HepG2 (cell line): ENCODE measurements around the gene GCNT4. TPM values are rescaled to one million over a fixed set of nuclear protein-coding genes. Genes with fewer than 3 reads are reported as not detected.
A peak's percentile ranks its signal among the peaks of the same experiment; 100 is the strongest.

Experiments used
- ATAC-seq: fragments of 200-7000 bp; cut with Tn5 transposase; 3 replicates; pipeline ENCODE4 v1.9.1; 2020; ENCODE audit warnings: mild to moderate bottlenecking, moderate library complexity
- BruUV-seq: library from RNA; stranded (reverse); fragments of 400-500 nt; replicated peaks from 2 replicates; lab custom pipeline; 2021; lab: Mats Ljungman, UMichigan
- CTCF ChIA-PET: fragments of 300-600 bp; formaldehyde crosslinking; extraction: SDS; loops from one replicate; lab custom pipeline; 2021; ENCODE audit warnings: low total read pairs, inconsistent platforms, low intra/inter-chr PET ratio; lab: Yijun Ruan, JAX
- POLR2A ChIA-PET: fragments of 350-600 bp; sonication (Branson Sonifier 250); formaldehyde crosslinking; loops from one replicate; lab custom pipeline; 2020; ENCODE audit warnings: antibody characterized with exemption, inconsistent platforms; lab: Yijun Ruan, JAX
- DNase-seq: peaks from one replicate; pipeline ENCODE4 v3.0.0-alpha.2; 2015; ENCODE audit warnings: low spot score
- FAIRE-seq: peaks from 3 replicates; lab custom pipeline; 2011; peaks lifted over from hg19 to GRCh38; lab: Jason Lieb, UNC
- H2AFZ ChIP-seq: one replicate; pipeline ENCODE4 v1.6.1; 2011; ENCODE audit warnings: low read length, inconsistent platforms
- H3K27ac ChIP-seq: fragments of 300-600 bp; 3 replicates; pipeline ENCODE4 v1.8.0; 2011; ENCODE audit warnings: mixed run types, mild to moderate bottlenecking, mixed read lengths, low read length, inconsistent platforms; ENCODE audit not compliant: insufficient read depth; ENCODE audit errors: extremely low read length
- H3K27me3 ChIP-seq, 2 experiments: fragments of 200-600 bp in 1 of 2; 2 replicates in 1 of 2; 3 replicates in 1 of 2; pipeline versions ENCODE4 v1.6.0 to v1.8.0; 2011; ENCODE audit warnings: low read length in 2 of 2, mild to moderate bottlenecking in 2 of 2, moderate library complexity in 2 of 2, inconsistent platforms in 1 of 2; ENCODE audit not compliant: insufficient read depth in 2 of 2, control insufficient read depth in 1 of 2
- H3K36me3 ChIP-seq, 2 experiments: fragments of 200-600 bp in 1 of 2; replicated peaks in 1 of 2; 2 replicates in 1 of 2; 3 replicates in 1 of 2; pipeline versions ENCODE4 v1.5.1 to v1.8.0; 2011; ENCODE audit warnings: low read length in 2 of 2, inconsistent platforms in 1 of 2; ENCODE audit not compliant: insufficient read depth in 2 of 2, control insufficient read depth in 1 of 2
- H3K4me1 ChIP-seq: 2 replicates; pipeline ENCODE4 v1.5.1; 2012; ENCODE audit warnings: low read length, inconsistent platforms; ENCODE audit not compliant: insufficient read depth
- H3K4me2 ChIP-seq: 2 replicates; pipeline ENCODE4 v1.6.0; 2011; ENCODE audit warnings: low read depth, low read length, inconsistent platforms
- H3K4me3 ChIP-seq, 3 experiments: fragments of 200-600 bp in 1 of 3; sonication (generic), shearing (Covaris generic) in 1 of 3; replicated peaks in 1 of 3; 2 replicates each; pipeline ENCODE4 v1.5.1; 2011 to 2016; ENCODE audit warnings: low read length in 3 of 3, inconsistent platforms in 2 of 3, low read depth in 2 of 3, mild to moderate bottlenecking in 2 of 3, control low read depth in 1 of 3, mixed read lengths in 1 of 3; ENCODE audit not compliant: insufficient read depth in 1 of 3
- H3K79me2 ChIP-seq: one replicate; pipeline ENCODE4 v1.6.1; 2011; ENCODE audit warnings: low read length, inconsistent platforms; ENCODE audit not compliant: insufficient read depth
- H3K9ac ChIP-seq: 2 replicates; pipeline ENCODE4 v1.6.0; 2011; ENCODE audit warnings: mild to moderate bottlenecking, low read depth, low read length, inconsistent platforms; ENCODE audit not compliant: insufficient read depth
- H3K9me3 ChIP-seq: 2 replicates; pipeline ENCODE4 v1.5.1; 2012; ENCODE audit warnings: mild to moderate bottlenecking, low read length
- H4K20me1 ChIP-seq: 2 replicates; pipeline ENCODE4 v1.6.0; 2011; ENCODE audit warnings: inconsistent platforms, mild to moderate bottlenecking, low read length, moderate library complexity; ENCODE audit not compliant: insufficient read depth
- CEBPB ChIP-seq: IDR thresholded peaks from 2 replicates; pipeline ENCODE4 v1.6.1; 2011; ENCODE audit warnings: low read depth, low read length, improper control_type of control experiment, borderline replicate concordance
- ETV6 ChIP-seq: sonication (generic); formaldehyde crosslinking; conservative IDR thresholded peaks from 2 replicates; pipeline ENCODE4 v1.4.0; 2020; ENCODE audit warnings: missing genetic modification reagents
- HHEX ChIP-seq: IDR thresholded peaks from 2 replicates; pipeline ENCODE4 v1.6.1; 2016; ENCODE audit warnings: control low read depth
- ISL2 ChIP-seq: sonication (generic); formaldehyde crosslinking; IDR thresholded peaks from 2 replicates; pipeline ENCODE4 v1.5.0; 2020; ENCODE audit warnings: missing genetic modification reagents
- KDM1A ChIP-seq: IDR thresholded peaks from 2 replicates; pipeline ENCODE4 v1.6.1; 2016; ENCODE audit warnings: missing compliant biosample characterization
- KDM5B ChIP-seq: sonication (generic); formaldehyde crosslinking; IDR thresholded peaks from 2 replicates; pipeline ENCODE4 v1.4.0; 2020; ENCODE audit warnings: missing genetic modification reagents, mild to moderate bottlenecking, borderline replicate concordance
- RBAK ChIP-seq: sonication (generic); formaldehyde crosslinking; IDR thresholded peaks from 2 replicates; pipeline ENCODE4 v1.5.1; 2020; ENCODE audit warnings: mild to moderate bottlenecking, missing genetic modification reagents
- TARDBP ChIP-seq: sonication (generic); formaldehyde crosslinking; IDR thresholded peaks from 2 replicates; pipeline ENCODE4 v1.8.0; 2022; ENCODE audit warnings: mild to moderate bottlenecking, missing genetic modification reagents
- ZMYM2 ChIP-seq: sonication (generic); formaldehyde crosslinking; IDR thresholded peaks from 2 replicates; pipeline ENCODE4 v1.8.0; 2022; ENCODE audit warnings: mild to moderate bottlenecking, missing genetic modification reagents
- ZNF12 ChIP-seq: sonication (generic); formaldehyde crosslinking; IDR thresholded peaks from 2 replicates; pipeline ENCODE4 v1.5.0; 2020; ENCODE audit warnings: missing genetic modification reagents
- ZNF124 ChIP-seq: sonication (generic); formaldehyde crosslinking; IDR thresholded peaks from 2 replicates; pipeline ENCODE4 v1.4.0; 2020; ENCODE audit warnings: missing genetic modification reagents
- ZNF468 ChIP-seq: sonication (generic); formaldehyde crosslinking; IDR thresholded peaks from 2 replicates; pipeline ENCODE4 v1.8.0; 2022; ENCODE audit warnings: mild to moderate bottlenecking, moderate library complexity, missing genetic modification reagents
- ZNF567 ChIP-seq: sonication (generic); formaldehyde crosslinking; IDR thresholded peaks from 2 replicates; pipeline ENCODE4 v1.8.1; 2023; ENCODE audit warnings: mild to moderate bottlenecking, missing genetic modification reagents, borderline replicate concordance
- ZSCAN29 ChIP-seq: sonication (generic); formaldehyde crosslinking; conservative IDR thresholded peaks from 2 replicates; pipeline ENCODE4 v1.4.0; 2020; ENCODE audit warnings: mild to moderate bottlenecking, missing genetic modification reagents
- WGBS: methylation state at CpG from one replicate; pipeline ENCODE4 v1.1.6; 2017; ENCODE audit warnings: low lambda C conversion rate; 5-methylcytosine and 5-hydroxymethylcytosine counted together
- in situ Hi-C: cut with HindIII; loops from 2 replicates; pipeline ENCODE4 v1.10.0; 2017; ENCODE audit warnings: low pct_unique_long_range_greater_than_20kb; ENCODE audit not compliant: extremely low pct_ligation_motif_present
- intact Hi-C: fragments of 100-400 bp; cut with micrococcal nuclease; formaldehyde crosslinking; loops from one replicate; pipeline ENCODE4 v1.10.0; 2022; ENCODE audit not compliant: unreplicated experiment
- polyA plus RNA-seq, 8 experiments: library from polyadenylated mRNA; depleted of rRNA in 3 of 8; stranded (reverse) in 7 of 8; unstranded in 1 of 8; fragments of >200 nt; fragmentation: Illumina TruSeq in 4 of 8; extraction: Trizol in 4 of 8; gene quantifications; 2 replicates each; pipeline versions ENCODE4 v1.2.1 to v1.2.3, GENCODE V29; 2011 to 2016; ENCODE audit warnings: low read depth in 4 of 8, missing spikeins in 1 of 8, mixed read lengths in 1 of 8; ENCODE audit not compliant: insufficient read depth in 1 of 8
- total RNA-seq, 5 experiments: library from RNA; depleted of rRNA; stranded (reverse); fragments of >200 nt; fragmentation: Illumina TruSeq; extraction: Trizol; gene quantifications; 2 replicates each; pipeline ENCODE4 v1.2.3, GENCODE V29; 2016; ENCODE audit warnings: low read depth in 1 of 5
- TF ChIP-seq, protein P1 (sequence below): sonication (generic); formaldehyde crosslinking; IDR thresholded peaks from 2 replicates; pipeline ENCODE4 v1.8.0; 2022; ENCODE audit warnings: mild to moderate bottlenecking, missing genetic modification reagents; ENCODE audit not compliant: insufficient replicate concordance
- TF ChIP-seq, protein P2 (sequence below): sonication (generic); formaldehyde crosslinking; IDR thresholded peaks from 2 replicates; pipeline ENCODE4 v1.4.0; 2020; ENCODE audit warnings: mild to moderate bottlenecking, missing genetic modification reagents
- TF ChIP-seq, protein P3 (sequence below): sonication (generic); formaldehyde crosslinking; IDR thresholded peaks from 2 replicates; pipeline ENCODE4 v1.4.0; 2020; ENCODE audit warnings: mild to moderate bottlenecking, missing genetic modification reagents

Gene GCNT4
- total and polyA plus RNA-seq, 2 of the 13 experiments (the other 11 are each of a cell fraction or from before 2014, with no cell fraction given): 0.22 to 0.38 TPM

DNA sequence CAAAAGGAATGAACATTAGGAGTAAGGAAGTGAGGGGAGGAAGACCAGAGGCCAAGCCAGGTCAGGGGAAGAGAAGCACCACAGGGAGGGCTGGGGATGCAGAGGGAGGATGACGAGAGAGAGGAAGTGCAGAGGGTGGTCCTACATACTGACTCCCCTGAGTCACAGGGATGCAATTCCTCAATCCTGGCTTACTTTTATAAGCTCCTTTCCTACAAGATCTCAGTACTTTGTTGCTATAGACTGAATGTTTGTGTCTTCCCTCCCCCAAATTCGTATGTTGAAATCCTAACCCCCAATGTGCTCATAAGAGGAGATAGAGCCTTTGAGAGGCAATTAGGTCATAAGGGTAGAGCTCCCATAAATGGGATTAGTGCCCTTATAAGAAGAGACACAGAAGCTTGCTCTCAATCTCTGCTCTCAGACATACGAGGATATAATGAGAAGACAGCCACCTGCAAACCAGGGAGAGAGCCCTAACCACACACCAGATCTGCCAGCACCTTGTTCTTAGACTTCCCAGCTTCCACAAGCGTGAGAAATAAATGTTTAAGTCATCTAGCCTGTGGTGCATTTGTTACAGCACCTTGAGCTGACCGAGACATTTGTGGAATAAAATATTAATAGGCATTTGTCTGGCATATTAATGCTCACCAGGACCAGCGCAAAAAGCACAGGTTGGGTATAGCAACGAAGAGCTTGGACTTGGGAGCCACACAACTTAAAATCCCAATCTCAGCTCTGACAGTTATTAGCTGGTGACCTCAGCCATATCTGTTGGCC, 33.4 kb downstream of the GCNT4 start:
- POLR2A ChIA-PET: no interaction called here
- H3K4me2 ChIP-seq: no peak overlapping the region
- in situ Hi-C loops: no loop called here

DNA sequence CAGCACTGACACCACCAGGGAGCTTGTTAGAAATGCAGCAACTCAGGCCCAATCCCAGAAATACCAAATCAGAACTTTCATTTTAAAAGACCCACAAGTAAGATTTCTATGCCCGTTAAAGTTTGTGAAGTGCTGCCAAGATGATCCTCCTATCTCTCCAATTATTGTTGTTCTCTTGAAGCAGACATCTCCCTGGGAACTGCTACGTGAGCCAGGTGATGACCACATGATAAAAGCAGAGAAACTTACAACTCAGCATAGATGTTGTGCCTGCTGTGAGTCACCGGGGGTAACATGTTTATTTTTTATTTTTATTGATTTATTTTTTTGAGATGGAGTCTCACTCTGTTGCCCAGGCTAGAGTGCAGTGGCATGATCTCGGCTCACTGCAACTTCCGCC, 34.4 kb downstream of the GCNT4 start:
- POLR2A ChIA-PET: no interaction called here
- Histone ChIP-seq H3K9me3 (no peaks in the 10 kb centered on the region), H3K36me3 (no peaks in the 10 kb centered on the region), H3K4me1 (peaks cover 25% of the 10 kb centered on the region), H3K79me2 (no peaks in the 10 kb centered on the region), H3K4me3 (no peak overlapping the region), H2AFZ (no peak overlapping the region), H4K20me1 (no peaks in the 10 kb centered on the region), H3K27me3 (no peaks in the 10 kb centered on the region), H3K9ac (no peak overlapping the region), H3K27ac (no peak overlapping the region), H3K4me2 (no peak overlapping the region)
- BruUV-seq: no TSS peak
- CTCF ChIA-PET: no interaction called here
- in situ Hi-C loops: no loop called here
- no peak for DNase-seq
- no peak for TF ChIP-seq ZNF468 (CRISPR knock-in tag)
- no peak for TF ChIP-seq ZNF567 (CRISPR knock-in tag)
- no peak for TF ChIP-seq KDM1A (CRISPR knock-in tag)
- TF ChIP-seq HHEX (CRISPR knock-in tag): no peak
- no peak for TF ChIP-seq ZSCAN29 (CRISPR knock-in tag)
- no peak for TF ChIP-seq ZMYM2 (CRISPR knock-in tag)
- no peak for TF ChIP-seq TARDBP (CRISPR knock-in tag)
- TF ChIP-seq ZNF124: no peak
- TF ChIP-seq, protein P1, sequence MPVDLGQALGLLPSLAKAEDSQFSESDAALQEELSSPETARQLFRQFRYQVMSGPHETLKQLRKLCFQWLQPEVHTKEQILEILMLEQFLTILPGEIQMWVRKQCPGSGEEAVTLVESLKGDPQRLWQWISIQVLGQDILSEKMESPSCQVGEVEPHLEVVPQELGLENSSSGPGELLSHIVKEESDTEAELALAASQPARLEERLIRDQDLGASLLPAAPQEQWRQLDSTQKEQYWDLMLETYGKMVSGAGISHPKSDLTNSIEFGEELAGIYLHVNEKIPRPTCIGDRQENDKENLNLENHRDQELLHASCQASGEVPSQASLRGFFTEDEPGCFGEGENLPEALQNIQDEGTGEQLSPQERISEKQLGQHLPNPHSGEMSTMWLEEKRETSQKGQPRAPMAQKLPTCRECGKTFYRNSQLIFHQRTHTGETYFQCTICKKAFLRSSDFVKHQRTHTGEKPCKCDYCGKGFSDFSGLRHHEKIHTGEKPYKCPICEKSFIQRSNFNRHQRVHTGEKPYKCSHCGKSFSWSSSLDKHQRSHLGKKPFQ (CRISPR knock-in tag): no peak
- no peak for TF ChIP-seq ISL2 (CRISPR knock-in tag)
- TF ChIP-seq ETV6 (CRISPR knock-in tag): no peak
- no peak for TF ChIP-seq CEBPB
- TF ChIP-seq, protein P2, sequence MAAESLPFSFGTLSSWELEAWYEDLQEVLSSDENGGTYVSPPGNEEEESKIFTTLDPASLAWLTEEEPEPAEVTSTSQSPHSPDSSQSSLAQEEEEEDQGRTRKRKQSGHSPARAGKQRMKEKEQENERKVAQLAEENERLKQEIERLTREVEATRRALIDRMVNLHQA (CRISPR knock-in tag): no peak
- ATAC-seq: no peak
- FAIRE-seq: no peak
- intact Hi-C loops: no loop called here
- WGBS: 88% methylated on average over 5 of the region's 5 CpGs

More for the DNA sequence above, 33.4 kb downstream of the GCNT4 start:
- ATAC-seq: no peak
- no peak overlapping the region for H3K27ac ChIP-seq
- peak; percentile 74 for TF ChIP-seq ZNF12 (CRISPR knock-in tag)
- peak; percentile 64; the same call in 1 of the 2 replicates for TF ChIP-seq RBAK (CRISPR knock-in tag)
- TF ChIP-seq, protein P3, sequence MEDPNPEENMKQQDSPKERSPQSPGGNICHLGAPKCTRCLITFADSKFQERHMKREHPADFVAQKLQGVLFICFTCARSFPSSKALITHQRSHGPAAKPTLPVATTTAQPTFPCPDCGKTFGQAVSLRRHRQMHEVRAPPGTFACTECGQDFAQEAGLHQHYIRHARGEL: no peak
- TF ChIP-seq KDM5B: no peak
- TF ChIP-seq, all 625 proteins: peak for 2
- H3K4me3 ChIP-seq: no peak overlapping the region
- peaks cover 25% of the 10 kb centered on the region for H3K4me1 ChIP-seq
- DNase-seq (no peak), FAIRE-seq (no peak)
- H3K36me3 ChIP-seq: no peaks in the 10 kb centered on the region
- no peaks in the 10 kb centered on the region for H4K20me1 ChIP-seq
- WGBS: 93% methylated on average over 7 of the region's 7 CpGs
- no peak overlapping the region for H2AFZ ChIP-seq
- intact Hi-C loops: no loop called here
- H3K9ac ChIP-seq: no peak overlapping the region
- no peaks in the 10 kb centered on the region for H3K27me3 ChIP-seq
- no peaks in the 10 kb centered on the region for H3K9me3 ChIP-seq
- BruUV-seq: no TSS peak
- H3K79me2 ChIP-seq: no peaks in the 10 kb centered on the region
- CTCF ChIA-PET: no interaction called here
